GM21619 (cell line): ENCODE measurements around the gene CAMKMT.
A peak's percentile ranks its signal among the peaks of the same experiment; 100 is the strongest.

Source experiments
- ATAC-seq: cut with Tn5 transposase; IDR thresholded peaks from one replicate; pipeline ENCODE4 v1.9.1; 2021; ENCODE audit not compliant: unreplicated experiment

CAMKMT gene

DNA sequence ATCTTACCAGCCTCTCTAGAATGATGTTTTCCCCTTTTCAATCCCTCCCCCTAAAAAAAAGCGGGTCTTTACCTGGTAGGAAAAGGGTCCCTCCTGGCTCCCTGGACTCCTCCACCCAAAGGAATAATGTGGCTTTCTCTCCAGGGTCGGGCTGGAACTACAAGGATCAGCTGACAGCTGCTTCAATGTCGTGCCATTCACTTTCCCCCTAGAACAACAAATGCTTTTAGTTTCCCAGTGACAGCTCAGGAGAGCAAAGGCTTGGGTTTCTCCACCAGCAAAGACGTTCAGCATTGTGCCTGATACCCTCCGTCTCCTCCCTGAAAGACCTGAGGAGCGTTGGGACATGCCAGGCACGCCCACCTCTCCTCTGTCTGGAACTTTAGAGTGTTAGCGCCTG is 405.9 kb downstream of the CAMKMT start:
- ATAC-seq: no peak

- no peak for ATAC-seq
Measured at GRCh38 chr2:44768438-44769236, 406.9 kb downstream of the CAMKMT start.

- no peak for ATAC-seq
Measured at GRCh38 chr2:44769349-44770011, 407.7 kb downstream of the CAMKMT start.

DNA sequence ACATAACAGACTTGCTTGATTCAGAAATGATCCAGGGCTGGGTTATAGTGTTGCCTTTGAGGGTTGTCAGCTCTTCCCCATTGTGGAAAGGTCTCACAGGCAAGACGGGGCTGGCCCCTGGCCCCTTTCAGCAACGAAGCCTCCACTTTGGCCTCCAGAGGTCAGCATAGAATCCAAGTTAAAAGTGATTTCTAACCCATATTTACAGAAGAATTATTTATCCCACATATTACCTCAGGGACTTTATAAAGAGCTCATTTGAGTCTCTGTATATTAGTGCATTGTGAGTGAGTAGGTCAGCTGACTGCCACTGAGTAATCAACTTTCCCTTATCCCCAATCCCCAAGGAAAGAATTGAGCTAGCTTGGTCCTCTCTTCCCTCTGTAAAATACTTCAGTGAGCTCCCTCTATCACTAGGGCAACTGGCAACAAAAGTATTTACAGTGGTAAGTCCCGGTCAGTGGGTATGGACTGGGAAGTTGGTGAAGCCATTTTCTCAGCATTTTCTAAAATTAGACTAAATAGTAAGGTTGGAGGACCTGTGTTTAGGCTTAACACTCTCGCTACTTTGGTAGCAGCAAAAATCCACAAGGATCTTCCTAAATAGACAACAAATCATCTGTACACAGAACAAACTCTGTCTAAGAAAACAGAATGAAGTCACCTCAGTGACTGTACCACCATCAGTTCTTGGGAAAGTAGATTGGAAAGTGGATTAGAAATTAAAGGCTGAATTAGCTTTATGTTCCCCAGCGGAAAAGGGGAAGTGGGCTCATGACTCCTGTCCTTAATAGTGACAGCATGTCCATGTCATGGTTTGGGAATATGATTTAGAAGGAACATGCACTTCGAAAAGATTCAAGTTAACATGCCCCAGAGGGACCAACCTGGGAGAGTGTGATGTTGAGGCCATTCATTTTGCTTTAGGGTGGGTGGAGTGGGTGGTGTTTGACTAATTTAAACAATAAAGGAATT is 408.8 kb downstream of the CAMKMT start:
- ATAC-seq: no peak

- ATAC-seq: no peak
Measured at GRCh38 chr2:44771522-44771921, 409.8 kb downstream of the CAMKMT start.

DNA sequence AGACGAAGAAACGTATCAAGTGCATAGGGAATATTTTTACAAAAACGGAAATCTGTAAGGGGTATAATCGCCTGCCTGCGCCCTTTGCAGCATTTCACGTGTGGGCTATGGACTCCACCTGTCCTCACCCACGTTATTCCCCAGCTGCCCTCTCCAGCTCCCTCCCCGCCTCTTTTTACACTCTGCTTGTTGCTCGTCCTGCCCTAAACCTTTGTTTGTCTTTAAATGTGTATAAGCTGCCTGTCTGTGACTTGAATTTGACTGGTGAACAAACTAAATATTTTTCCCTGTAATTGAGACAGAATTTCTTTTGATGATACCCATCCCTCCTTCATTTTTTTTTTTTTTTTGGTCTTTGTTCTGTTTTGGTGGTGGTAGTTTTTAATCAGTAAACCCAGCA is 410.4 kb downstream of the CAMKMT start:
- no peak for ATAC-seq

GRCh38 chr2:44772669-44773378 is 411.1 kb downstream of the CAMKMT start:
- no peak for ATAC-seq

- ATAC-seq: no peak
Measured at GRCh38 chr2:44774826-44775492, 413.2 kb downstream of the CAMKMT start.

- no peak for ATAC-seq
Measured at GRCh38 chr2:44777036-44777435, 415.3 kb downstream of the CAMKMT start.

DNA sequence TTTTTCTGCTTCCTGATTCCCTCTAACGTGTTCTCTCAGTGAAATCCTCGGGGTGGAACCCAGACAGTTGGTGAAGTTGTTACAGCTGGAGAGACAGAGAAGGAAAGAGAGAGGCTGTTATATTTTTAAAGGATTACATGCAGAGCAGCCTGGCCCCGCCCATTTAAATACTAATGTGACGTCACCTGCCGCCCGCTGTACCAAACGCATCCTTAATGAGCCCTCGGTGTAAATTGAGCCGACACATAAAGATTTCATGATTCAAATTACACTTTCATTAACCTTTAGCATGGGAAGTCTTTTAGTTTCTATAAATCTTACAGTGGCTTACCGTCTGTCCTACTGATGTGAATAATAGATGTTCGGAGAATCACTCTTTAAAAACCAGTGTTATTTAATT is 415.8 kb downstream of the CAMKMT start:
- ATAC-seq: no peak

GRCh38 chr2:44778221-44778654 is 416.5 kb downstream of the CAMKMT start:
- peak; percentile 37 for ATAC-seq

DNA sequence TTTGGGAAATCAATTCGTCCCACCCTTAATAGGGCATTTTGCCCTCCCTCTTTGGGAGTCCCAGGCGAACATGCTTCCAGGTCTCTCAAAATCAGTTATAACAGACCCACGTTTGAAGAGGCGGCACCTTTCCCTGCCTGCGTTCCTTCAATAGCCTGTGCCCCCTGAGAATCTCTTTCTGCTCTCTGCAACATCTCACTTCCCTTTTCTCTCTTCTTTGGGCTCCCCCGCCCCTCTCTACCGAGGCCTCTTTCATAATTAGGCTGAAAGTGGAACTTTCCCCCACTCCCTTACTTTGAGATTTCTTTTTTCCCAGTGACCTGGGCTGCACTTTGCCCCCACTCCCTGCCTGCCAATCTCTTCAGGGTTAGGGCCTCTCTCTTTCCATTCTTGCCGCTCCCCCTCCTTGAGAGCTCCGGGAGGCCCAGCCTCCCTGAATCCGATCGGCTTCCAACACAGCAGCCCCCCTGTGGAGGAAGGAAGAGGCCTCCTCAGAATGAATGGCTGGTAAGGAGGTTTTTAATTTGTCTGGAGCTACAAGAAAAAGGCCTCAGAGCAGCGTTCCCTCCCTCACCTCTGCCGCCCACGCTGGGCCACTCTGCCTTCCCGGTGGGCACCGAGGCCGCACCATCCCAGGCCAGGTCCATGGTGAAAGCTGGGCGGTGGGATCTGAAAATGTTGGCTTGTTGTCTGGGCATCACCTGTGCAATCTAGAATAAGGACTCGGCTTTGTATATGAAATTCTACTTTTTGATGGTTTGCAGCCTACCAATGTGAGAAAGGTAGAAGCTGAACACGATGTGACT is 417.1 kb downstream of the CAMKMT start:
- peak; percentile 90 for ATAC-seq

DNA sequence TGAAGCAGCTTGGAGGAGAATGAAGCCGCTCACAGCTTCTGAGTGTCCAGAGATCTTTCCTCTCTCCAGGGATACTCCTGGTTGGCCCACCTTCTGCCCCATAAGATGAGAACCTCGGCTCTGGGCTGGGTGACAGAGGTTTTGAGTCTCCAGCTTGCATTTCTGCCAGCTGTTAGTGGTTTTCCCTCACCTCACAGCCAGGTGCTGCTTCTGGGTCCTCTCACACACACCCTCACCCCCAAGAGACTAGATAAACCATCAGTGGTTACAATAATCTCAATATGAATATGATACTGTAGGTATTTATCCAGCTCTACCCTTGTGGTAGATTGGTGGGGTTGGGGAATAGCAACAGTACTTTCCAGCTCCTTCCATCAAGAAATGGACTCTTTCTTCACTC is 418.0 kb downstream of the CAMKMT start:
- ATAC-seq: no peak

DNA sequence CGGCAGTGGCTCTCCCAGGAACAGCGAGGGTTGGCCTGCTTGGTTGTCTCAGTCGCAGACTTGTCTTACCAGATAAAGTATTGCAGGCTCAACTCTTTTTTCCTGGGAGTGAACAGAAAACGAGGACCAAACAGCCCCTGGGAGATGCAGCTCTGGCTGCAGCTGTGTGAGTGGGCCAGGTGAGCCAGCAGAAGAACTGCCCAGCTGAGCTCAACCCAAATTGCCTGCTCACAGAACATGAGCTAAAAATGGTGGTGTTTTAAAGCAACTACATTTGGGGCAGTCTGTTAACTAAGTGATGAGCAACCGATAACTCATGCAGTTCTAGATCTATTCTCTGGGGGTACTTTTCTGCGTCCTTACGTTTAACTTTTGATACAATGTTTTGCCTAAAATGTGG is 418.7 kb downstream of the CAMKMT start:
- ATAC-seq: no peak

- ATAC-seq: no peak
Measured at GRCh38 chr2:44785433-44785832, 423.7 kb downstream of the CAMKMT start.

DNA sequence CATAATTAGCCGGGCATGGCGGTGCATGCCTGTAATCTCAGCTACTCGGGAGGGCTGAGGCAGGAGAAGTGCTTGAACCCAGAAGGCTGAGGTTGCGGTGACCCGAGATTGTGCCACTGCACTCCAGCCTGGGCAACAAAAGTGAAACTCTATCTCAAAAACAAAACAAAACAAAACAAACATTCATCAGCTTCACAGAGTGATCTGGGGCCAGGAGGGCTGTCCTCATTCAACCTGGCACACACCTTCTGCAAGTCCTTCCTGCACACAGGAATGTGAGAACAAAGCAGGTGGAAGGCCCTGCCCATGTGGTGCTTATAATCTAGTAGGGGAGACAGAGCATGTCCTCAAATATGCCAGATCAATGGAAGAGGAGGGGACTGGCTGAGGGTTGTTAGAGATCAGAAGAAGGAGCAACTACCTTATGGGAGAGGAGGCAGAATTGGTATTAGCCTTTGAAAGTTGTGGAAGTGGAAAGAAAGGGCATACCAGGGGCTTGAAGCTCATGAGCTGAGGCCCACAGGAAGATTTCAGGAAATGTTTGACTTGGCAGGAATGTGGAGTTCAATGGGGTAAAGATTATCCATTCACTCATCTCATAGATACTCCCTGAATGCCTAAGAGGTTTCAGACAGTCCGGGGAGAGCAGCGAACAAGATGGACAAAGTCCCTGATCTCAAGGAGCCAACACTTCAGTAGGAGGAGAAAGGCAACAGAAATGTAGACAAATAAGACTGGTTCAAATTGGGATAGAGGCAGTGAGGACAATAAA is 424.5 kb downstream of the CAMKMT start:
- ATAC-seq: no peak

GRCh38 chr2:44786817-44787214 is 425.1 kb downstream of the CAMKMT start:
- no peak for ATAC-seq

- ATAC-seq: no peak
Measured at GRCh38 chr2:44787663-44788062, 425.9 kb downstream of the CAMKMT start.

DNA sequence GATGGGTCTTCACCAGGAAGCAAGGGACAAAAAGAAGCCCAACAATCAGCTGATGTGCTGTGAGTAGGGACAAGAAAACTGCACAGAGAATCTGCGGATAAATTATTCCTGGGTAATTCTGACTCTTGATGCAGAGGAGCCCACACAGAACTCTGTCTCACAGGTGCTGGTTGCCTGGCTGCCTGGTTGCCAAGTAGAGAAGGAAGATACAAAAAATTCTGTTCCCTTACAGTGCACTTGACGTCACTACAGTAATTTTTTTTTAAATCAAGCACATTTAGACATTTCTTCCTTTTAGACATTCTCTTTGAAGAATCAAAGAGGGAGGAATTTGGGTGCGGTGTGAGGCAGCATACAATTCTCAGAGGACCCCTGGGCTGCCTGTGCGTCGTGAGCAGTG is 427.7 kb downstream of the CAMKMT start:
- ATAC-seq: no peak
